DND-41 (cell line): ENCODE results near the gene PDE7B.

Source experiments
- CTCF ChIP-seq: IDR thresholded peaks from 2 replicates; pipeline ENCODE4 v1.5.1; 2012; ENCODE audit warnings: borderline replicate concordance, low read length, moderate library complexity, mild to moderate bottlenecking; ENCODE audit not compliant: poor library complexity, severe bottlenecking; ENCODE audit errors: extremely low read depth
- EZH2 ChIP-seq: IDR thresholded peaks from 3 replicates; pipeline ENCODE4 v1.6.1; 2012; ENCODE audit warnings: borderline replicate concordance, low read depth, mild to moderate bottlenecking, moderate library complexity, low read length, inconsistent platforms; ENCODE audit not compliant: severe bottlenecking

DNA sequence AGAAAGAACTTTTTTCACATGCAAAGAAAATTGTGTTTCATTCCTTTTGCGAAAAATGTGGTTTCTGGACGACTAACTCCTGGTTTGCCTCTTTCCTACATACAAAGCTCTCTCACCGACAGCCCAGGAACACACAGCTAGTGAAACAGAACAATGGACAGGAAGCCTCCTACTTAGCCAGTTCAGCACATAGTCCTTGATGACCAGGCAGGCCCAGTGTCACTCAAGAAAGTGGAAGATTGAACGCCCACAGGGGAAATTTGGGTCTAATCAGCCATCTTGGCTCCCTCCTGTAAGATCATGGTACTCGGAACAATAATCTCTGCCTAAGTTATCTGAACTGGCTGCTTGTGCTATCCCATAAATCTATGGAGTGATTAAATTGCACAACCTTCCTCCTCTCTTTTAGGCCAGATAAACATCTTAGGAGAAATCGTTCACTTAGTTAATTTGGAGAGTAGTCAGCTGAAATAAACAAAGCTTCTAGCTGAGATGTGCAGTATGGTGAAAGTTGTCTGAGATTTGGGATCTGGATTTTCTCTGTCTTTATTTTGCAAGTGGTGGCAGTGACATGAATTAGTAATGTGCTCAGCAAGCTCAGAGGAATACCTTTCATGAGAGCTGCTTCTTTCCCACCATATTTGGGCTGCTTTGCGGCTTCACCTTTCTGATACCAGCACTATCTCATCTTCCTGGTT lies 251.6 kb downstream of the PDE7B start:
- no peak for TF ChIP-seq CTCF
- TF ChIP-seq EZH2: no peak
